ENCODE results near the gene ELF2.
"Not testable (repeated sequence)": the region's sequence is repeated elsewhere in the genome, so short reads cannot be mapped to it uniquely, and the experiment has no call there.

DNA sequence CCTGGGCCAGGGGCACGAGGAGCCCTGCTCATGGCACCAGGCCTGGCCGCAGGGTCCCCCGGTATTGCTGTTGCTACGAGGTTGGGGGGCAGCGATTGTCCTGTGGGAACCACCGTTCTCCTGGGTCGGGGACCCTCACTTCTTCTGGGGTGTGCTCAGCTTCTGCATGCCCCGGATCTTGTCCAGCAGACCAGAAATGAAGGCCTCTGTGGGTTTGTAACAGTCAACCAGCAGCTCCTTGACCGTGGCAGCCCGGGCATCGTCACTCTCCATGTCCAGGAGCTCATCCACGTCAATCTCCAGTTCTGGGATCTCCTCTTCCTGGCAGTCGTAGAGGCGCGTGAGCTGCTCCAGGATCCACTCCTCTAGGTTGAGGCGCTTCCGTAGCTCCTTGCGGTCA is 62.2 kb downstream of the ELF2 start:
- TF ChIP-seq, protein P1, sequence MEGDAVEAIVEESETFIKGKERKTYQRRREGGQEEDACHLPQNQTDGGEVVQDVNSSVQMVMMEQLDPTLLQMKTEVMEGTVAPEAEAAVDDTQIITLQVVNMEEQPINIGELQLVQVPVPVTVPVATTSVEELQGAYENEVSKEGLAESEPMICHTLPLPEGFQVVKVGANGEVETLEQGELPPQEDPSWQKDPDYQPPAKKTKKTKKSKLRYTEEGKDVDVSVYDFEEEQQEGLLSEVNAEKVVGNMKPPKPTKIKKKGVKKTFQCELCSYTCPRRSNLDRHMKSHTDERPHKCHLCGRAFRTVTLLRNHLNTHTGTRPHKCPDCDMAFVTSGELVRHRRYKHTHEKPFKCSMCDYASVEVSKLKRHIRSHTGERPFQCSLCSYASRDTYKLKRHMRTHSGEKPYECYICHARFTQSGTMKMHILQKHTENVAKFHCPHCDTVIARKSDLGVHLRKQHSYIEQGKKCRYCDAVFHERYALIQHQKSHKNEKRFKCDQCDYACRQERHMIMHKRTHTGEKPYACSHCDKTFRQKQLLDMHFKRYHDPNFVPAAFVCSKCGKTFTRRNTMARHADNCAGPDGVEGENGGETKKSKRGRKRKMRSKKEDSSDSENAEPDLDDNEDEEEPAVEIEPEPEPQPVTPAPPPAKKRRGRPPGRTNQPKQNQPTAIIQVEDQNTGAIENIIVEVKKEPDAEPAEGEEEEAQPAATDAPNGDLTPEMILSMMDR (IDR thresholded peaks at IDR 0.05) = not testable (repeated sequence)
- not testable (repeated sequence) for TF ChIP-seq POLR2AphosphoS5 (IDR thresholded peaks at IDR 0.05; ENCODE audit: insufficient read depth in 1 of 2, low read depth in 1 of 2); POLR2A (IDR thresholded peaks at IDR 0.05)

All from vagina (tissue), 2 donors.